OCI-LY1 (cell line): ENCODE data around the gene ZBTB43.

Experiments
- H2AFZ ChIP-seq: fragments of 200-600 bp; sonication (generic), shearing (Covaris generic); 2 replicates; pipeline ENCODE4 v1.6.0; 2014; ENCODE audit warnings: antibody characterized with exemption, mild to moderate bottlenecking, low read length
- H3F3A ChIP-seq: fragments of 200-600 bp; sonication (generic), shearing (Covaris generic); 2 replicates; pipeline ENCODE4 v1.6.0; 2014; ENCODE audit warnings: mild to moderate bottlenecking, antibody characterized with exemption, low read length, moderate library complexity; ENCODE audit not compliant: insufficient read depth
- H3K27ac ChIP-seq: fragments of 200-600 bp; sonication (generic); 2 replicates; pipeline ENCODE4 v1.5.1; 2014; ENCODE audit warnings: low read length, mixed run types, mild to moderate bottlenecking, low read depth; ENCODE audit not compliant: poor library complexity, severe bottlenecking
- H3K27me3 ChIP-seq: fragments of 200-600 bp; sonication (generic); 2 replicates; pipeline ENCODE4 v1.6.0; 2014; ENCODE audit warnings: antibody characterized with exemption, mild to moderate bottlenecking, low read length, moderate library complexity; ENCODE audit not compliant: insufficient read depth
- H3K36me3 ChIP-seq: fragments of 200-600 bp; sonication (generic); 2 replicates; pipeline ENCODE4 v1.6.1; 2014; ENCODE audit warnings: mild to moderate bottlenecking, antibody characterized with exemption, low read length, moderate library complexity, mixed read lengths; ENCODE audit not compliant: insufficient read depth
- H3K4me1 ChIP-seq: fragments of 200-600 bp; sonication (generic); 2 replicates; pipeline ENCODE4 v1.5.1; 2014; ENCODE audit warnings: mild to moderate bottlenecking, low read length, moderate library complexity; ENCODE audit not compliant: insufficient read depth, severe bottlenecking
- H3K4me2 ChIP-seq: fragments of 200-600 bp; sonication (generic), shearing (Covaris generic); 2 replicates; pipeline ENCODE4 v1.6.1; 2014; ENCODE audit warnings: low read length
- H3K4me3 ChIP-seq: fragments of 200-600 bp; sonication (generic); 2 replicates; pipeline ENCODE4 v1.5.1; 2014; ENCODE audit warnings: low read length, low read depth, mild to moderate bottlenecking, mixed read lengths; ENCODE audit not compliant: poor library complexity, severe bottlenecking
- H3K79me2 ChIP-seq: fragments of 200-600 bp; shearing (Covaris generic); 2 replicates; pipeline ENCODE4 v1.6.1; 2016; ENCODE audit warnings: mixed run types, low read length, mixed read lengths; ENCODE audit not compliant: insufficient read depth
- H3K9ac ChIP-seq: fragments of 200-600 bp; sonication (generic), shearing (Covaris generic); 2 replicates; pipeline ENCODE4 v1.6.1; 2014; ENCODE audit warnings: mild to moderate bottlenecking, low read length, mixed read lengths
- H3K9me2 ChIP-seq: fragments of 200-600 bp; sonication (generic), shearing (Covaris generic); 2 replicates; pipeline ENCODE4 v1.6.1; 2014; ENCODE audit warnings: low read depth, mild to moderate bottlenecking, low read length, mixed read lengths
- H3K9me3 ChIP-seq: fragments of 200-600 bp; shearing (Covaris generic); 2 replicates; pipeline ENCODE4 v1.6.1; 2014; ENCODE audit warnings: low read length, mixed read lengths
- H4K20me1 ChIP-seq: fragments of 200-600 bp; sonication (generic), shearing (Covaris generic); 2 replicates; pipeline ENCODE4 v1.6.0; 2016; ENCODE audit warnings: mild to moderate bottlenecking, low read length; ENCODE audit not compliant: insufficient read depth
- EZH2 ChIP-seq: fragments of 200-600 bp; sonication (generic), shearing (Covaris generic); IDR thresholded peaks from 2 replicates; pipeline ENCODE4 v1.8.0; 2017; ENCODE audit warnings: borderline replicate concordance, mixed run types, mild to moderate bottlenecking, antibody characterized with exemption, low read length, moderate library complexity, mixed read lengths
- TF ChIP-seq, protein P1 (sequence below): fragments of 200-600 bp; sonication (generic), shearing (Covaris generic); IDR thresholded peaks from 2 replicates; pipeline ENCODE4 v1.5.1; 2017; ENCODE audit warnings: mild to moderate bottlenecking, antibody characterized with exemption, low read length, moderate library complexity, mixed read lengths

ZBTB43 gene

DNA sequence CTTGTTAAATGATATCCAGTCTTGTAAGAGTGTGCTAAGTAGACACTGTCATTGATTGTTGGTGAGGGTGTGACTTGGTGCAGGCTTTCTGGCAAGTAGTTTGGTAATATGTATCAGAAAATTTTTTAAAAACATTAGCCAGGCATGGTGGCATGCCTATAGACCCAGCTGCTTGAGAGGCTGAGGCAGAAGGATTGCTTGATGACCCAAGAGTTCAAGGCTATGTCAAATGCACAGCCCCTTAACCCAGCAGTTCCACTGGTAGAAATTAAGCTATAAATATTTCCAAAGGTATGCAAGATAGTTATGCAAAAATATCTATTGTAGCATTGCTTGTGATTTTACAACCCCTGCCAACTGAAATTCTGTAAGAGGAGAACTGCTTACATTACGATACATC, 24.2 kb downstream of the ZBTB43 start:
- no peak overlapping the region for H3K27ac ChIP-seq
- no peaks in the 10 kb centered on the region for H3K9me2 ChIP-seq
- no peak overlapping the region for H3K4me2 ChIP-seq
- no peak overlapping the region for H3K4me3 ChIP-seq
- H2AFZ ChIP-seq = no peak overlapping the region
- no peaks in the 10 kb centered on the region for H3K79me2 ChIP-seq
- H4K20me1 ChIP-seq = no peaks in the 10 kb centered on the region
- no peak overlapping the region for H3K9ac ChIP-seq
- H3F3A ChIP-seq = no peaks in the 10 kb centered on the region
- H3K27me3 ChIP-seq = no peaks in the 10 kb centered on the region
- TF ChIP-seq EZH2 = no peak
- TF ChIP-seq, protein P1, sequence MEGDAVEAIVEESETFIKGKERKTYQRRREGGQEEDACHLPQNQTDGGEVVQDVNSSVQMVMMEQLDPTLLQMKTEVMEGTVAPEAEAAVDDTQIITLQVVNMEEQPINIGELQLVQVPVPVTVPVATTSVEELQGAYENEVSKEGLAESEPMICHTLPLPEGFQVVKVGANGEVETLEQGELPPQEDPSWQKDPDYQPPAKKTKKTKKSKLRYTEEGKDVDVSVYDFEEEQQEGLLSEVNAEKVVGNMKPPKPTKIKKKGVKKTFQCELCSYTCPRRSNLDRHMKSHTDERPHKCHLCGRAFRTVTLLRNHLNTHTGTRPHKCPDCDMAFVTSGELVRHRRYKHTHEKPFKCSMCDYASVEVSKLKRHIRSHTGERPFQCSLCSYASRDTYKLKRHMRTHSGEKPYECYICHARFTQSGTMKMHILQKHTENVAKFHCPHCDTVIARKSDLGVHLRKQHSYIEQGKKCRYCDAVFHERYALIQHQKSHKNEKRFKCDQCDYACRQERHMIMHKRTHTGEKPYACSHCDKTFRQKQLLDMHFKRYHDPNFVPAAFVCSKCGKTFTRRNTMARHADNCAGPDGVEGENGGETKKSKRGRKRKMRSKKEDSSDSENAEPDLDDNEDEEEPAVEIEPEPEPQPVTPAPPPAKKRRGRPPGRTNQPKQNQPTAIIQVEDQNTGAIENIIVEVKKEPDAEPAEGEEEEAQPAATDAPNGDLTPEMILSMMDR = no peak
- H3K9me3 ChIP-seq = no peaks in the 10 kb centered on the region
- peaks cover 27% of the 10 kb centered on the region for H3K36me3 ChIP-seq
- no peaks in the 10 kb centered on the region for H3K4me1 ChIP-seq

DNA sequence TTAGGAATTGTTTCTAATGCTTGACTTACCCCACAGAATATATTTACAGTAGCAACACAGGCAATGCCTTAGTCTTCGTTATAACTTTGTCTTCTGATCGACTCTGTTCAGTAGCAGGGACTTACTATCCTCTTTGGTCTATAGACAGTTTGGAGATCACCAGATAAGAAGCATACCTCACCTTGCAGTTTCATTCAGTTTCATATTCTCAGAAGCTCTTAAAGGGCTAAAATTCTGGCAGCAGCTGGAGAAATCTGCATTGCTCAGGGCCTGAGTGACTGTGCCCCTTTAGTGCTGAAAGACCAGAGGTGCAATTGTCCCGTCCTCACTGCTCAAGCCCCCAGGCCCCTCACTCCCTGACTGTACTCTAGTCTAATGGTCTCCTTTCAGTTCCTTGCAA, 26.0 kb downstream of the ZBTB43 start:
- Histone ChIP-seq H3K9me3 (no peaks in the 10 kb centered on the region), H4K20me1 (no peaks in the 10 kb centered on the region), H3K4me2 (no peak overlapping the region), H3K27me3 (no peaks in the 10 kb centered on the region), H2AFZ (no peak overlapping the region), H3K36me3 (peaks cover 34% of the 10 kb centered on the region), H3K9me2 (no peaks in the 10 kb centered on the region), H3K9ac (no peak overlapping the region), H3K4me1 (no peaks in the 10 kb centered on the region), H3K79me2 (no peaks in the 10 kb centered on the region), H3F3A (no peaks in the 10 kb centered on the region), H3K4me3 (no peak overlapping the region), H3K27ac (no peak overlapping the region)
- TF ChIP-seq, protein P1 = no peak
- TF ChIP-seq EZH2 = no peak

DNA sequence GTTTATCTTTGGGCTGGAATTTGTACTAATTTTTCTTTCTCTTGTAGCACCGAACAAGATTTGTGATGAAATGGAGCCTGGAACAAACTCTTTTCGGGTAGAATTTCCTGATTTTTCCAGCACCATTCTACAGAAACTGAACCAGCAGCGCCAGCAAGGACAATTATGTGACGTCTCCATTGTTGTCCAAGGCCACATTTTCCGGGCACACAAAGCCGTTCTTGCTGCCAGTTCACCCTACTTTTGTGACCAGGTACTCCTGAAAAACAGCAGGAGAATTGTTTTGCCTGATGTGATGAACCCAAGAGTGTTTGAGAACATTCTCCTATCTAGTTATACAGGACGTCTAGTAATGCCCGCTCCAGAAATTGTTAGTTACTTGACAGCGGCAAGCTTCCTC, 27.6 kb downstream of the ZBTB43 start:
- Histone ChIP-seq H3K9ac (no peak overlapping the region), H2AFZ (no peak overlapping the region), H4K20me1 (no peaks in the 10 kb centered on the region), H3K9me2 (no peaks in the 10 kb centered on the region), H3K79me2 (no peaks in the 10 kb centered on the region), H3K36me3 (peaks cover 30% of the 10 kb centered on the region), H3K9me3 (no peaks in the 10 kb centered on the region), H3K27ac (no peak overlapping the region), H3K27me3 (no peaks in the 10 kb centered on the region), H3K4me1 (no peaks in the 10 kb centered on the region), H3F3A (no peaks in the 10 kb centered on the region), H3K4me3 (no peak overlapping the region), H3K4me2 (no peak overlapping the region)
- no peak for TF ChIP-seq EZH2
- TF ChIP-seq, protein P1 = no peak
